K562 treated with DMSO at 1 percent for 24 hours (cell line): Measurements from ENCODE around the gene TRIM13. TPM values are rescaled to one million over a fixed set of nuclear protein-coding genes. Genes with fewer than 3 reads are reported as not detected.

Source experiments
- total RNA-seq: library from RNA; unstranded; fragments of 300-600 nt; gene quantifications from 2 replicates; pipeline ENCODE4 v1.2.3, GENCODE V29; 2022; ENCODE audit warnings: low read depth; ENCODE audit not compliant: insufficient read depth

The TRIM13 gene, protein sequence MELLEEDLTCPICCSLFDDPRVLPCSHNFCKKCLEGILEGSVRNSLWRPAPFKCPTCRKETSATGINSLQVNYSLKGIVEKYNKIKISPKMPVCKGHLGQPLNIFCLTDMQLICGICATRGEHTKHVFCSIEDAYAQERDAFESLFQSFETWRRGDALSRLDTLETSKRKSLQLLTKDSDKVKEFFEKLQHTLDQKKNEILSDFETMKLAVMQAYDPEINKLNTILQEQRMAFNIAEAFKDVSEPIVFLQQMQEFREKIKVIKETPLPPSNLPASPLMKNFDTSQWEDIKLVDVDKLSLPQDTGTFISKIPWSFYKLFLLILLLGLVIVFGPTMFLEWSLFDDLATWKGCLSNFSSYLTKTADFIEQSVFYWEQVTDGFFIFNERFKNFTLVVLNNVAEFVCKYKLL
- 12.1 and 13.3 TPM in 2 replicates for total RNA-seq

DNA sequence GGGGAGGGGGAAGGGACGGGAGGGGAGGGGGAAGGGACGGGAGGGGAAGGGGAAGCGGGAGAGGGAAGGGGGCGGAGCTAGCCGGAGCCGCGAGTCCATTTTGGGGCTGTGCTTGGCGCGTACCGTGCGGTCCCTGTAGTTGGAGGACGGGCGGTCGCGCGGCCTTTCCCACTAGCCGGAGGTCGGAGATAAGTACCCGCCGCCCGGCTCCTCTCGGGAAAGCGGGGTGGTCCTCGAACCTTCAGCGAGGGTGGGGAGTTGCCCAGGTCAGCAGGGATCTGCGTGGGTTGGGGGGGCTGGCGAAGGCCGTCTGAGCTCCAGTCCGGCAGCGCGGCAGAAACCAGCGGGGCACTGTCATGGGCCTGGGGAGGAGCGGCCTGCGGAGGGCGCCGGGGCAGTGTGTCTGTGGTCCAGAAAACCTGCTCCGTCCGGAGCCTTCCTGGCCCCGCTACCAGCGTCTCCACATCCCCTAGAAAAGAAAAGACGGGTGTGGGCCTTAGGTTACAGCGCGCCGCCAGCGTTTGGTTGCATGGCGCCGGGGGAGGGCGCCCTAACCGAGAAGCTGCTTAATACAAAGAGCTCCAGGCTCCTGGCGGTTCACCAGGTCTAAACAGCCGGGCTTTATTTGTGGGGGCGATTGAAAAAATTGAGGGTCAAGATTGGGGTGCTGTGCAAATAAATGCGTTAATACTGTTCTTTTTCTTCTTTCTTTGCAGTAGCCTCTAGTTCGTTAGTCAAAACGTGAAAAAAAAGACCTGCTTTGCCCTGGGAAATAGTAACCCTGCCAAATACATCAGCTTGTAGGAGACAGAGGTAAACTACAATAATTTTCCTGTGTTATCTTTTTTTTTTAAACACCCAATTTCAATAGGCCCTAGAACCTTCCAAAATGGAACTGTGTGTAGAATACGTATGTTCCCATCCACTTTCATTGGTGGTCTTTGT lies at the start of gene TRIM13:
Gene TRIM13 (plus strand): TSS at position 92 of the 945 bp plus-strand sequence. CDS start 14,899 bp downstream, outside the sequence.

DNA sequence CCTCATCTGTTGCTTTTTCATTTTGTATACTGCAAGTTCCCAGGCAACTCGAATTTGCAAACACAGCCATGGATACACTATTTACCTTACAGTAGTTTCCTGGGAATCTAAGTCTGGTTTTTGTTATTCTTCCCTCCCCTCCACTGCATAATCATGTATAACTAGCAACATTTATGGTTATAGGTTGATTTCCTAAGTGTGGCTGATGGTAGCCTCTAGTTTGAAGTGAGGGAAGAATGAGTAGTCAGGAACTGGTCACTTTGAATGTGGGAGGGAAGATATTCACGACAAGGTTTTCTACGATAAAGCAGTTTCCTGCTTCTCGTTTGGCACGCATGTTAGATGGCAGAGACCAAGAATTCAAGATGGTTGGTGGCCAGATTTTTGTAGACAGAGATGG lies 18.4 kb downstream of the TRIM13 start, which contains the start of gene KCNRG:
Gene KCNRG (plus strand): TSS at position 187 of the 400 bp plus-strand sequence. CDS start 50 bp downstream, at position 237.

Other genes starting within 250 kb of the TRIM13 start
- 7.6 and 9.4 TPM in 2 replicates for gene KPNA3, start 204.4 kb upstream of the TRIM13 start, total RNA-seq
- gene SPRYD7, start 60.7 kb upstream of the TRIM13 start, total RNA-seq, result 4.7 and 5.2 TPM in 2 replicates
- not detected in 2 replicates for gene KCNRG, start 18.4 kb downstream of the TRIM13 start, total RNA-seq